Brain microvascular endothelial cell (primary cell): ENCODE measurements around the gene PAIP2.

Source experiments
- DNase-seq: peaks from one replicate; pipeline ENCODE4 v3.0.0-alpha.2; 2020
- H3K27ac ChIP-seq: fragments of 250-450 bp; sonication (Bioruptor Pico); 2 replicates; pipeline ENCODE4 v1.5.1; 2020; ENCODE audit warnings: mild to moderate bottlenecking, moderate library complexity
- H3K27me3 ChIP-seq: fragments of 250-450 bp; sonication (Bioruptor Pico); replicated peaks from 2 replicates; pipeline ENCODE4 v1.5.1; 2020; ENCODE audit warnings: mild to moderate bottlenecking
- H3K36me3 ChIP-seq: fragments of 250-450 bp; sonication (Bioruptor Pico); replicated peaks from 2 replicates; pipeline ENCODE4 v1.5.1; 2020; ENCODE audit warnings: mild to moderate bottlenecking
- H3K4me3 ChIP-seq: 2 replicates; pipeline ENCODE4 v1.5.1; 2011; ENCODE audit warnings: low read depth, mild to moderate bottlenecking, control low read depth, low read length, moderate library complexity
- in situ Hi-C: cut with HindIII; loops from 2 replicates; pipeline ENCODE4 v1.10.0; 2017; ENCODE audit warnings: low sequenced_read_pairs, low pct_ligation_motif_present
- TF ChIP-seq, protein P1 (sequence below): IDR thresholded peaks from 2 replicates; pipeline ENCODE4 v1.5.1; 2011; ENCODE audit warnings: low read depth, mild to moderate bottlenecking, moderate library complexity, low read length, control low read depth, inconsistent platforms; ENCODE audit errors: missing control alignments

The PAIP2 gene

DNA sequence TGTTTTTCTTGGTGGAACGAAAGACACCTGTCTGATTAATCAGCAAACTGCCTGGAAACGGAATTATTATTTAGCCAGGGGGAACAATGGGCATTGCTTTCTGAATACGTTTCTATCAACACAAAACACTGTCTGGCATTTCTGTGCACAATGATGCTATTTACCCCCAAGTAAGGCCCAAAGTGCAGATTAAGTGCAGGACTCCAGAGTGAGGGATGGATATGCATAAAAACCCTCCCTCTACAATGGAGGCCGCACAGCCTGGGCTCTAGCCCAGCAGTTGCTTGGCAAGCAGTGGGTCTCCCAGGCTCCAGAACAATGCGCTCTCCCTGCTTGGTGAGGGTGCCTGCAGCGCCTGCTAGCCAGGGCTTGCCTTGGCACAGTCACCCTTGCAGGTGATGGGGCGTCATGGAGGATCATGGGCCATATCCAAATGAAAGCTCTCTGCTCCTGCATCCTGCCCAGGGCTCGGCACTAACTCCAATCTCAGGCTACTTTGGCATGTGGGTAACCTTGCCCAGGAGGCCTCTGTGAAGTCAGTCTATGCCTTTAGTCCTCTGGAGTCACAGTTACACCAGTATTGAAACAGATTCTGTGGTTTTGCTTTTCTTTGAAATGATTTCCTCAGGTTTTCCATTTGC, 73.7 kb downstream of the PAIP2 start:
- DNase-seq: no peak
- peaks cover 16% of the 10 kb centered on the region for H3K36me3 ChIP-seq
- TF ChIP-seq, protein P1, sequence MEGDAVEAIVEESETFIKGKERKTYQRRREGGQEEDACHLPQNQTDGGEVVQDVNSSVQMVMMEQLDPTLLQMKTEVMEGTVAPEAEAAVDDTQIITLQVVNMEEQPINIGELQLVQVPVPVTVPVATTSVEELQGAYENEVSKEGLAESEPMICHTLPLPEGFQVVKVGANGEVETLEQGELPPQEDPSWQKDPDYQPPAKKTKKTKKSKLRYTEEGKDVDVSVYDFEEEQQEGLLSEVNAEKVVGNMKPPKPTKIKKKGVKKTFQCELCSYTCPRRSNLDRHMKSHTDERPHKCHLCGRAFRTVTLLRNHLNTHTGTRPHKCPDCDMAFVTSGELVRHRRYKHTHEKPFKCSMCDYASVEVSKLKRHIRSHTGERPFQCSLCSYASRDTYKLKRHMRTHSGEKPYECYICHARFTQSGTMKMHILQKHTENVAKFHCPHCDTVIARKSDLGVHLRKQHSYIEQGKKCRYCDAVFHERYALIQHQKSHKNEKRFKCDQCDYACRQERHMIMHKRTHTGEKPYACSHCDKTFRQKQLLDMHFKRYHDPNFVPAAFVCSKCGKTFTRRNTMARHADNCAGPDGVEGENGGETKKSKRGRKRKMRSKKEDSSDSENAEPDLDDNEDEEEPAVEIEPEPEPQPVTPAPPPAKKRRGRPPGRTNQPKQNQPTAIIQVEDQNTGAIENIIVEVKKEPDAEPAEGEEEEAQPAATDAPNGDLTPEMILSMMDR: no peak
- no peaks in the 10 kb centered on the region for H3K27me3 ChIP-seq
- no peak overlapping the region for H3K4me3 ChIP-seq
- in situ Hi-C loops: loop anchor here (10.0 to 25.0 kb wide), 2 partner anchors 99 to 347 kb away; no protein-coding TSS in a partner anchor
- no peak overlapping the region for H3K27ac ChIP-seq

DNA sequence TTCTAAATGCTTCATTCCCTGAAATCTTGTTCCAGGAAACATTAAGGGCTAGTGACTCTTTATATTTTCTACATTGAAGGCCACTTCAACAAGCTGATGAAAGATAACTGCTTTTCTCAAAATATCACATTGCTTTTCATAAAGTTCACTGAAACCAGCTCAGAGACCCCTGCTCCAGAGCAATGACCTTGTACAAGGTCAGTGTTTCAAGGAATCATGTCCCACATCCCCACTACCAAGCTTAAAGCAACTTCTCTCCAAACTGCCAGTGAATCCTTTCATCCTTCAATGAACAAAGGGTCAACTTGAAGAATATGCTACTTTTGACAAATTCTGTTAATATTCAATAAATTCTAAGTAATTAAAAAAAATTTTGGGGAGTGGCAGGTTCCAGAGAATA, 74.2 kb downstream of the PAIP2 start:
- no peak for DNase-seq
- Histone ChIP-seq H3K36me3 (peaks cover 16% of the 10 kb centered on the region), H3K4me3 (no peak overlapping the region), H3K27me3 (no peaks in the 10 kb centered on the region), H3K27ac (no peak overlapping the region)
- in situ Hi-C loops: loop anchor here (10.0 to 25.0 kb wide), 2 partner anchors 99 to 346 kb away; no protein-coding TSS in a partner anchor
- TF ChIP-seq, protein P1: no peak

DNA sequence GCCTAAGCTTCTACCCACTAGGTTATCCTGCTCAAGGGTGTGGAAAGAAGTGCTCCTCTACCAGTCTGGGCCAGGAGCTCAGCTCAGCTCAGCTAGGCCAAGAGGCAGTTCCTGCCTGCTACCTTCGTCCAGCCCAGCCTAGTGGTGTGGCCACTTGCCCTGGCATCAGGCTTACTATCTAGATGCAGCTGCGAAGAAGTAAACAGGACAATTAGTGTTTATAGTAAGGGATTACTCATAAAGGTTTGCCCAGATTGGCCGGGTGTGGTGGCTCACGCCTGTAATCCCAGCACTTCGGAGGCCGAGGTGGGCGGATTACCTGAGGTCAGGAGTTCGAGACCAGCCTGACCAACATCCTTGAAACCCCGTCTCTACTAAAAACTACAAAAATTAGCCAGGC, 75.0 kb downstream of the PAIP2 start:
- peaks cover 21% of the 10 kb centered on the region for H3K36me3 ChIP-seq
- no peaks in the 10 kb centered on the region for H3K27me3 ChIP-seq
- in situ Hi-C loops: loop anchor here (10.0 to 25.0 kb wide), 2 partner anchors 98 to 346 kb away; no protein-coding TSS in a partner anchor
- TF ChIP-seq, protein P1: no peak
- no peak overlapping the region for H3K4me3 ChIP-seq
- H3K27ac ChIP-seq: no peak overlapping the region
- no peak for DNase-seq

DNA sequence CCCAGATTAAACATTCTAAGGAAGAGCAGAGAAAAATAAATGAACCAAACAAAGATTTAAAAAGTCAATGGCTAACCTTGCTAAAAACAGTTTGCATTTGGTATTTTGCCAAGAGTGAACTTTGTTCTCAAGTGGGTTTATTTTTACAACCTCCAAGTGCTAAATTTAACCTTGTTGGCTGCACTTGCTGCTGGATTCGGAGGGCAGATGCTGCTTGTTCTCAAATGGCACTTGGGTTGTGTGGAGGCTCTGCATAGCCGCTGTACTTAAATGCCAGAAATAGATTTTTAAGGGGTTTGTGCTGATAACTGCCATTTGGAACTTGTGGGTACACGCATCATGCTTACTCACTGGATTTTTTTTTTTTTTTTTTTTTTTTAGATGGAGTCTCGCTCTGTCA, 75.6 kb downstream of the PAIP2 start:
- no peak for DNase-seq
- Histone ChIP-seq H3K27me3 (no peaks in the 10 kb centered on the region), H3K36me3 (peaks cover 21% of the 10 kb centered on the region), H3K4me3 (no peak overlapping the region), H3K27ac (no peak overlapping the region)
- TF ChIP-seq, protein P1: no peak
- in situ Hi-C loops: loop anchor here (10.0 to 25.0 kb wide), 2 partner anchors 98 to 345 kb away; no protein-coding TSS in a partner anchor

DNA sequence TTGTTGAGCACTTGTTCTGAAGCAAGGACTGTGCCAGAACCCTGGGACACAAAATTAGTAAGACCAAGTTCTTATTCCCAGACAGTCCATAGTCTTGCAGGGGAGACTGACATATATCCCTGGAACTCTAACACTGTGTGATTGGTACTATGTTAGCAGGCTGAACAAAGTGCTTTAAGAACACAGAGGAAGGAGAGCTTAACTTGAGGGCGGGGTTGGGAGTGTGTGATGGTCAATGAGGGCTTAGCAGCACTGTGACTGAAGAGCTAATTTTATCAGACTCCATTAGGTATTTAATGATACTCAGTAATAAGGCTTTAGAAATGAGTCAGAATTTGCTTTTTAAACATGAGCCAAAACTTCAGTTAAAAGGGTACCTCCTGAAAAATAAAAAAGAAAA, 77.1 kb downstream of the PAIP2 start:
- H3K27ac ChIP-seq: no peak overlapping the region
- H3K36me3 ChIP-seq: peaks cover 23% of the 10 kb centered on the region
- no peaks in the 10 kb centered on the region for H3K27me3 ChIP-seq
- DNase-seq: no peak
- TF ChIP-seq, protein P1: no peak
- H3K4me3 ChIP-seq: no peak overlapping the region
- in situ Hi-C loops: loop anchor here (10.0 to 25.0 kb wide), 2 partner anchors 96 to 344 kb away; no protein-coding TSS in a partner anchor
